Natural killer cell (primary cell): Measurements from ENCODE around the gene RXRA. TPM values are rescaled to one million over a fixed set of nuclear protein-coding genes. Genes with fewer than 3 reads are reported as not detected.
"Not testable (repeated sequence)": the region's sequence is repeated elsewhere in the genome, so short reads cannot be mapped to it uniquely, and the experiment has no call there.

Experiments
- ATAC-seq, 3 donors: fragments of 150-1000 bp in 2 of 3; fragments of 200-7000 bp in 1 of 3; cut with Tn5 transposase; 1 replicate in 1 of 3; 2 replicates in 2 of 3; pipeline ENCODE4 v1.10.0; 2021; ENCODE audit warnings: mild to moderate bottlenecking in 2 of 3, moderate library complexity in 2 of 3
- DNase-seq, 2 donors: peaks; one replicate each; pipeline versions ENCODE4 v3.0.0 to v3.0.0-alpha.2; 2013 to 2021; ENCODE audit warnings: mixed read lengths in 1 of 2
- H3K27ac ChIP-seq: one replicate; pipeline ENCODE4 v1.5.1; 2013; ENCODE audit warnings: mild to moderate bottlenecking, low read length
- H3K27me3 ChIP-seq: one replicate; pipeline ENCODE4 v1.6.1; 2013; ENCODE audit warnings: low read length; ENCODE audit not compliant: control insufficient read depth, insufficient read depth
- H3K36me3 ChIP-seq: one replicate; pipeline ENCODE4 v1.6.1; 2013; ENCODE audit warnings: low read length; ENCODE audit not compliant: control insufficient read depth, insufficient read depth
- H3K4me1 ChIP-seq: one replicate; pipeline ENCODE4 v1.6.1; 2013; ENCODE audit warnings: low read length; ENCODE audit not compliant: control insufficient read depth, insufficient read depth
- H3K4me3 ChIP-seq: one replicate; pipeline ENCODE4 v1.5.1; 2013; ENCODE audit warnings: low read length
- H3K9me3 ChIP-seq: one replicate; pipeline ENCODE4 v1.6.1; 2013; ENCODE audit warnings: low read length; ENCODE audit not compliant: control insufficient read depth, insufficient read depth
- H3K27ac Mint-ChIP-seq, 2 donors: one replicate each; pipeline ENCODE4 v1.8.0; 2022; ENCODE audit warnings: mild to moderate bottlenecking in 2 of 2, mixed read lengths in 2 of 2, moderate library complexity in 1 of 2
- H3K27me3 Mint-ChIP-seq, 2 donors: one replicate each; pipeline ENCODE4 v1.8.0; 2022; ENCODE audit warnings: low read depth in 2 of 2, mixed read lengths in 2 of 2
- H3K36me3 Mint-ChIP-seq: one replicate; pipeline ENCODE4 v1.8.0; 2022; ENCODE audit warnings: mixed read lengths
- H3K4me1 Mint-ChIP-seq, 2 donors: one replicate each; pipeline ENCODE4 v1.8.0; 2022; ENCODE audit warnings: mixed read lengths in 2 of 2
- H3K4me3 Mint-ChIP-seq: one replicate; pipeline ENCODE4 v1.8.0; 2022; ENCODE audit warnings: mild to moderate bottlenecking, moderate library complexity, mixed read lengths
- H3K9me3 Mint-ChIP-seq, 2 donors: one replicate each; pipeline ENCODE4 v1.8.0; 2022; ENCODE audit warnings: mixed read lengths in 2 of 2
- WGBS: methylation state at CpG from one replicate; pipeline ENCODE4 v1.1.7; 2013; ENCODE audit warnings: missing lambda C conversion rate; ENCODE audit not compliant: insufficient coverage; 5-methylcytosine and 5-hydroxymethylcytosine counted together
- intact Hi-C: fragments of 100-400 bp; cut with micrococcal nuclease; formaldehyde crosslinking; loops from one replicate; pipeline ENCODE4 v1.14.2; 2022
- total RNA-seq, 4 donors: library from RNA; stranded (reverse); fragments of 120-200 nt in 1 of 4; gene quantifications; one replicate each; pipeline versions ENCODE4 v1.2.3 to v1.2.4, GENCODE V29; 2013 to 2022
- TF ChIP-seq, protein P1 (sequence below): fragments of 200-600 bp; IDR thresholded peaks from one replicate; pipeline ENCODE4 v1.8.0; 2022; ENCODE audit warnings: antibody characterized with exemption

RXRA gene
- total RNA-seq, 3 donors from 2014 or later (not counting 1 experiment from before 2014, with no cell fraction given) = 30.9 to 64.1 (median 42.2) TPM

DNA sequence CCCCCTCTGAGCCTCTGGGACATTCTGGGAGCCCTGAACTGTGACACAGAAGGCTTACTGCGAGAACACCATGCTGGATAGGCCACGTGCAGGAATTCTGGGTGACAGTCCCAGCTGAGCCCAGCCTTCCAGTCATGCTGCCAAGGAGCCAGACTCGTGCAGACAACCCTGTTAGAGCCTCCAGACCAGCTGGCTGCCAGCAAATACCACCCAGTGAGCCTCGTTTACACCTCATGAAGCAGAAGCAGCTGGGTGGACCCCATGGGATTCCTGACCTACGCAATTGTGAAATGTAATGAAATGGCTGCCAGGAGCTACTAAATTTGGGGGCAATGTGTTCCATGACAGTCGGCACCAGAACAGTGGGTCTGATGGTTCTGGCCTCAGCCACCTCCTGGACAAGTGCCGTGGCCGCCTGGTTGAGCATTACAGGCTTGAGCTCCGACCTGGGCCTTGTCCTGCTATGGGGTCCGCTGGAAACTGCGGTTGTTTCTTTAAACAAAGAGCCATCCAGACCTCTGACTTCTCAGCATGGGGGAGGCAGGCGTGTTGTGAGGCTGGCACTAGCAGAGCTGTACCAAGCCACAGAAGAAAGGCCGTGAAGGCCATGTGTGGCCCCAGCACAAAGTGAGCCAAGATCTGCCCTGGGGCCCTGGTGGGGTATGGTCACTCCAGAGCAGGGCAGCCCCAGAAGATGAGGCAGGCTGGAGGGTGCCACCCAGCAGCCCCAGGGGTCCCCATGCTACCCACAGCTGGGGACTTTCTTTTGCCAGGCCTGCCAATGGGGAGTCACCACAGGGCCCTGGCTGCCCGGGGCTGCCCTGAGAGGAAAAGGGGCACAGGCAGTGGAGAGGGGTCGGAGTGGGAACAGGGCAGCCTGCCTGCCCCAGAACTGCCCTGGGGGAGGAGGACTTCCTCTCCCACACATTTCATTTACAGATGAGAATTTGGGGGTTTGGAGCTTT lies 19.3 kb upstream of the RXRA start:
- TF ChIP-seq, protein P1, sequence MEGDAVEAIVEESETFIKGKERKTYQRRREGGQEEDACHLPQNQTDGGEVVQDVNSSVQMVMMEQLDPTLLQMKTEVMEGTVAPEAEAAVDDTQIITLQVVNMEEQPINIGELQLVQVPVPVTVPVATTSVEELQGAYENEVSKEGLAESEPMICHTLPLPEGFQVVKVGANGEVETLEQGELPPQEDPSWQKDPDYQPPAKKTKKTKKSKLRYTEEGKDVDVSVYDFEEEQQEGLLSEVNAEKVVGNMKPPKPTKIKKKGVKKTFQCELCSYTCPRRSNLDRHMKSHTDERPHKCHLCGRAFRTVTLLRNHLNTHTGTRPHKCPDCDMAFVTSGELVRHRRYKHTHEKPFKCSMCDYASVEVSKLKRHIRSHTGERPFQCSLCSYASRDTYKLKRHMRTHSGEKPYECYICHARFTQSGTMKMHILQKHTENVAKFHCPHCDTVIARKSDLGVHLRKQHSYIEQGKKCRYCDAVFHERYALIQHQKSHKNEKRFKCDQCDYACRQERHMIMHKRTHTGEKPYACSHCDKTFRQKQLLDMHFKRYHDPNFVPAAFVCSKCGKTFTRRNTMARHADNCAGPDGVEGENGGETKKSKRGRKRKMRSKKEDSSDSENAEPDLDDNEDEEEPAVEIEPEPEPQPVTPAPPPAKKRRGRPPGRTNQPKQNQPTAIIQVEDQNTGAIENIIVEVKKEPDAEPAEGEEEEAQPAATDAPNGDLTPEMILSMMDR = no peak
- Mint-ChIP-seq H3K4me3 (no peak overlapping the region), H3K27me3 (peaks cover 4 to 5% of the 10 kb centered on the region in 2 donors), H3K27ac (no peak overlapping the region), H3K36me3 (no peaks in the 10 kb centered on the region), H3K4me1 (peaks cover under 1 to 1% of the 10 kb centered on the region in 2 donors), H3K9me3 (no peaks in the 10 kb centered on the region)
- Histone ChIP-seq H3K4me3 (no peak overlapping the region), H3K36me3 (no peaks in the 10 kb centered on the region), H3K9me3 (no peaks in the 10 kb centered on the region), H3K27me3 (no peaks in the 10 kb centered on the region), H3K27ac (no peak overlapping the region), H3K4me1 (peaks cover 6% of the 10 kb centered on the region)
- WGBS = 82% methylated on average over 15 of the region's 15 CpGs
- no peak for DNase-seq
- intact Hi-C loops = no loop called here
- no peak for ATAC-seq

DNA sequence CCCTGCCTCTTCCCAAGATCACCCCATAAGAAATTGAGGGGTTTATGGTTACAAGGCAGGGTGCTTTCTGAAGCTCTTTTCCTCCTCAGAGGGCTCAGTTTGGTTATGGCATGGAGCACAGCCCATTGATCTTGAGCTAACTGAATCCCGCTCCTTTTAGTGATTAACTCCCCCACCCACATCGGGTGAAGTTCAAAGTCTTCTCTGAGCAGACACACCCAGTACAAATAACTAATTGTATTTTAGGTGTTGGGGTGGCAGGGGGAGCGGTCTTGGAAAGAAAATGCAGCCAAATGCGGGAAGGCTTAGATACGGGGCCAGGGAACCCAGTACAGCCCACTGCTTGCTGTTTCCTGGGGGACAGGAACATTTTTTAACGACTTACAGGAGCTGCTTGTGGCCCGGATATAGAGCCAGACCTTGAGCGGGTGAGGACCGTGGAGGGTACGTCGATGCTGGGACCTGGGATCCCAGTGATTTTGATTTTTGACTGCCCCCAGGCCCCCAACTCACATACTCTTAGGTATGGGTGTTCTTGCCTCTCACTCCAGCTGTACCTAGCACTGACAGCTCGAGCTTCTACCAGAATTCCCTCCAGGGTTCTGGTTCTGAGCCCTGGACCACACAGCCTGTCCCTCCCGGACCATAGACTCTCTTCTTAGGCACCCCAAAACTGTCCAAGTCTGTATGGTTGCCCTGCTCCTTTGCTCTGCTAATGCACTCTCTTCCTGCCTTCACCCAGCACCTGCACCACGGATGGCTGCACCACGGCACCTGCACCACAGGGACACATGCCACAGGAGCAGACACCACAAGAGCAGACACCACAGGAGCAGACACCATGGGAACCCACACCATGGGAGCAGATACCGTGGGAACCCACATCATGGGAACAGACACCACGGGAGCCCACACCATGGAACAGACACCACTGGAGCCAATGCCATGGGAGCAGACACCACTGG lies 18.3 kb upstream of the RXRA start:
- Histone ChIP-seq H3K4me3 (no peak overlapping the region), H3K27me3 (no peaks in the 10 kb centered on the region), H3K4me1 (no peaks in the 10 kb centered on the region), H3K27ac (no peak overlapping the region), H3K9me3 (no peaks in the 10 kb centered on the region), H3K36me3 (no peaks in the 10 kb centered on the region)
- 90% methylated on average over 15 of the region's 17 CpGs for WGBS
- Mint-ChIP-seq H3K36me3 (no peaks in the 10 kb centered on the region), H3K4me3 (no peak overlapping the region), H3K27me3 (peaks cover 6 to 9% of the 10 kb centered on the region in 2 donors), H3K4me1 (no peaks in the 10 kb centered on the region), H3K27ac (peak overlapping the region in 1 of 2 donors; percentile 17), H3K9me3 (no peaks in the 10 kb centered on the region)
- TF ChIP-seq, protein P1 = no peak
- intact Hi-C loops = no loop called here
- no peak for DNase-seq
- ATAC-seq = no peak

- H3K4me1 ChIP-seq, intact Hi-C loops, H3K4me1 Mint-ChIP-seq, H3K27ac ChIP-seq, ATAC-seq, H3K4me3 Mint-ChIP-seq, H3K4me3 ChIP-seq, H3K36me3 Mint-ChIP-seq, H3K9me3 ChIP-seq, H3K9me3 Mint-ChIP-seq, DNase-seq, H3K27me3 ChIP-seq, H3K36me3 ChIP-seq: not testable (repeated sequence)
- H3K27me3 Mint-ChIP-seq = peaks cover 13 to 14% of the 10 kb centered on the region in 2 donors
- peak overlapping the region in 1 of 2 donors; percentile 17 for H3K27ac Mint-ChIP-seq
- WGBS = 87% methylated on average over 14 of the region's 14 CpGs
Observed at GRCh38 chr9:134308639-134309220, 17.5 kb upstream of the RXRA start.
